Nephron progenitor cell (in vitro differentiated cells): Measurements from ENCODE around the gene CAMTA1.

Experiments
- DNase-seq: peaks from one replicate; pipeline ENCODE4 v3.0.0; 2021
- H3K27ac Mint-ChIP-seq: 2 replicates; pipeline ENCODE4 v1.8.0; 2021; ENCODE audit warnings: mild to moderate bottlenecking, moderate library complexity, mixed read lengths
- H3K27me3 Mint-ChIP-seq: 2 replicates; pipeline ENCODE4 v1.8.0; 2021; ENCODE audit warnings: mild to moderate bottlenecking, low read depth, mixed read lengths; ENCODE audit not compliant: poor library complexity
- H3K36me3 Mint-ChIP-seq: 2 replicates; pipeline ENCODE4 v1.8.0; 2021; ENCODE audit warnings: low read depth, mixed read lengths
- H3K4me1 Mint-ChIP-seq: 2 replicates; pipeline ENCODE4 v1.8.0; 2021; ENCODE audit warnings: mixed read lengths
- H3K4me3 Mint-ChIP-seq: 2 replicates; pipeline ENCODE4 v1.8.0; 2021; ENCODE audit warnings: mild to moderate bottlenecking, moderate library complexity, mixed read lengths
- H3K9me3 Mint-ChIP-seq: 2 replicates; pipeline ENCODE4 v1.8.0; 2021; ENCODE audit warnings: mild to moderate bottlenecking, moderate library complexity, mixed read lengths
- TF ChIP-seq, protein P1 (sequence below): fragments of 200-600 bp; sonication (generic); IDR thresholded peaks from 2 replicates; pipeline ENCODE4 v1.5.0; 2021; ENCODE audit warnings: antibody characterized with exemption

CAMTA1 gene

GRCh38 chr1:6852136-6852890 is 67.1 kb downstream of the CAMTA1 start:
- peaks cover 89% of the 10 kb centered on the region for H3K36me3 Mint-ChIP-seq
- H3K4me1 Mint-ChIP-seq, result peaks cover 6% of the 10 kb centered on the region
- no peaks in the 10 kb centered on the region for H3K27me3 Mint-ChIP-seq
- TF ChIP-seq, protein P1, sequence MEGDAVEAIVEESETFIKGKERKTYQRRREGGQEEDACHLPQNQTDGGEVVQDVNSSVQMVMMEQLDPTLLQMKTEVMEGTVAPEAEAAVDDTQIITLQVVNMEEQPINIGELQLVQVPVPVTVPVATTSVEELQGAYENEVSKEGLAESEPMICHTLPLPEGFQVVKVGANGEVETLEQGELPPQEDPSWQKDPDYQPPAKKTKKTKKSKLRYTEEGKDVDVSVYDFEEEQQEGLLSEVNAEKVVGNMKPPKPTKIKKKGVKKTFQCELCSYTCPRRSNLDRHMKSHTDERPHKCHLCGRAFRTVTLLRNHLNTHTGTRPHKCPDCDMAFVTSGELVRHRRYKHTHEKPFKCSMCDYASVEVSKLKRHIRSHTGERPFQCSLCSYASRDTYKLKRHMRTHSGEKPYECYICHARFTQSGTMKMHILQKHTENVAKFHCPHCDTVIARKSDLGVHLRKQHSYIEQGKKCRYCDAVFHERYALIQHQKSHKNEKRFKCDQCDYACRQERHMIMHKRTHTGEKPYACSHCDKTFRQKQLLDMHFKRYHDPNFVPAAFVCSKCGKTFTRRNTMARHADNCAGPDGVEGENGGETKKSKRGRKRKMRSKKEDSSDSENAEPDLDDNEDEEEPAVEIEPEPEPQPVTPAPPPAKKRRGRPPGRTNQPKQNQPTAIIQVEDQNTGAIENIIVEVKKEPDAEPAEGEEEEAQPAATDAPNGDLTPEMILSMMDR, result no peak
- H3K9me3 Mint-ChIP-seq, result peaks cover 28% of the 10 kb centered on the region
- no peak overlapping the region for H3K4me3 Mint-ChIP-seq
- no peak overlapping the region for H3K27ac Mint-ChIP-seq
- no peak for DNase-seq

- no peak overlapping the region for H3K4me3 Mint-ChIP-seq
- H3K27me3 Mint-ChIP-seq, result no peaks in the 10 kb centered on the region
- no peak overlapping the region for H3K27ac Mint-ChIP-seq
- TF ChIP-seq, protein P1, result no peak
- DNase-seq, result no peak
- peaks cover 27% of the 10 kb centered on the region for H3K9me3 Mint-ChIP-seq
- peaks cover 6% of the 10 kb centered on the region for H3K4me1 Mint-ChIP-seq
- H3K36me3 Mint-ChIP-seq, result peaks cover 74% of the 10 kb centered on the region
Observed at GRCh38 chr1:6854166-6854565, 68.9 kb downstream of the CAMTA1 start.

- Mint-ChIP-seq H3K36me3 (peaks cover 51% of the 10 kb centered on the region), H3K4me3 (no peak overlapping the region), H3K27me3 (no peaks in the 10 kb centered on the region), H3K4me1 (peaks cover 20% of the 10 kb centered on the region), H3K27ac (no peak overlapping the region), H3K9me3 (peaks cover 24% of the 10 kb centered on the region)
- TF ChIP-seq, protein P1, result no peak
- no peak for DNase-seq
Observed at GRCh38 chr1:6857831-6858230, 72.6 kb downstream of the CAMTA1 start.

GRCh38 chr1:6858596-6858995 is 73.3 kb downstream of the CAMTA1 start:
- TF ChIP-seq, protein P1, result no peak
- H3K4me1 Mint-ChIP-seq, result peaks cover 20% of the 10 kb centered on the region
- peaks cover 16% of the 10 kb centered on the region for H3K9me3 Mint-ChIP-seq
- H3K4me3 Mint-ChIP-seq, result no peak overlapping the region
- H3K36me3 Mint-ChIP-seq, result peaks cover 48% of the 10 kb centered on the region
- no peaks in the 10 kb centered on the region for H3K27me3 Mint-ChIP-seq
- H3K27ac Mint-ChIP-seq, result no peak overlapping the region
- no peak for DNase-seq

GRCh38 chr1:6859415-6860343 is 74.4 kb downstream of the CAMTA1 start:
- H3K4me1 Mint-ChIP-seq, result peaks cover 27% of the 10 kb centered on the region
- no peaks in the 10 kb centered on the region for H3K27me3 Mint-ChIP-seq
- peaks cover 48% of the 10 kb centered on the region for H3K36me3 Mint-ChIP-seq
- H3K4me3 Mint-ChIP-seq, result no peak overlapping the region
- peaks cover 5% of the 10 kb centered on the region for H3K9me3 Mint-ChIP-seq
- H3K27ac Mint-ChIP-seq, result peak overlapping the region; percentile 40
- no peak for DNase-seq
- TF ChIP-seq, protein P1, result no peak
